HL-60 (cell line): ENCODE data around the gene KRT74.

ENCODE experiments used
- DNase-seq, 2 experiments: peaks; one replicate each; pipeline ENCODE4 v3.0.0-alpha.2; 2010 to 2020; ENCODE audit warnings: low read depth in 1 of 2, low spot score in 1 of 2
- H3K27ac ChIP-seq: fragments of 250-450 bp; sonication (Bioruptor Pico); replicated peaks from 2 replicates; pipeline ENCODE4 v1.5.1; 2020; ENCODE audit warnings: mild to moderate bottlenecking, moderate library complexity
- H3K27me3 ChIP-seq: fragments of 250-450 bp; sonication (Bioruptor Pico); 2 replicates; pipeline ENCODE4 v1.5.1; 2021; ENCODE audit warnings: mild to moderate bottlenecking, moderate library complexity; ENCODE audit not compliant: insufficient read depth, poor library complexity, severe bottlenecking
- H3K4me3 ChIP-seq: replicated peaks from 2 replicates; pipeline ENCODE4 v1.5.1; 2011; ENCODE audit warnings: mild to moderate bottlenecking, control low read depth, low read length; ENCODE audit not compliant: insufficient read depth
- CTCF ChIP-seq: IDR thresholded peaks from one replicate; pipeline ENCODE4 v1.5.1; 2011; ENCODE audit warnings: low read length, control low read depth, inconsistent platforms; ENCODE audit not compliant: insufficient read depth
- GABPA ChIP-seq: IDR thresholded peaks from 2 replicates; pipeline ENCODE4 v1.6.1; 2012; ENCODE audit warnings: low read depth
- POLR2AphosphoS5 ChIP-seq: IDR thresholded peaks from 2 replicates; pipeline ENCODE4 v1.6.1; 2012; ENCODE audit warnings: low read depth
- REST ChIP-seq: IDR thresholded peaks from 2 replicates; pipeline ENCODE4 v1.6.1; 2012; ENCODE audit warnings: low read depth; ENCODE audit not compliant: insufficient replicate concordance
- SPI1 ChIP-seq: IDR thresholded peaks from 2 replicates; pipeline ENCODE4 v1.6.1; 2012; ENCODE audit warnings: low read depth, mild to moderate bottlenecking, borderline replicate concordance

Gene KRT74

GRCh38 chr12:52606581-52607218 is 33.1 kb upstream of the KRT74 start:
- Histone ChIP-seq H3K27ac (no peak overlapping the region), H3K4me3 (no peak overlapping the region), H3K27me3 (no peaks in the 10 kb centered on the region)
- TF ChIP-seq POLR2AphosphoS5, result no peak
- no peak for TF ChIP-seq SPI1
- TF ChIP-seq REST, result no peak
- no peak for TF ChIP-seq CTCF
- no peak for DNase-seq

- DNase-seq, result no peak
- no peak for TF ChIP-seq CTCF
- no peak for TF ChIP-seq POLR2AphosphoS5
- TF ChIP-seq SPI1, result no peak
- Histone ChIP-seq H3K4me3 (no peak overlapping the region), H3K27ac (no peak overlapping the region), H3K27me3 (no peaks in the 10 kb centered on the region)
Observed at GRCh38 chr12:52606096-52606495, 32.5 kb upstream of the KRT74 start.

- H3K4me3 ChIP-seq, result no peak overlapping the region
- no peak overlapping the region for H3K27ac ChIP-seq
- no peaks in the 10 kb centered on the region for H3K27me3 ChIP-seq
- no peak for DNase-seq
- TF ChIP-seq REST (no peak), POLR2AphosphoS5 (no peak), GABPA (no peak), SPI1 (no peak), CTCF (no peak)
Observed at GRCh38 chr12:52605542-52605941, 31.9 kb upstream of the KRT74 start.

GRCh38 chr12:52604859-52605258 is 31.2 kb upstream of the KRT74 start:
- no peak overlapping the region for H3K4me3 ChIP-seq
- no peak for DNase-seq
- TF ChIP-seq CTCF, result no peak
- no peak for TF ChIP-seq SPI1
- no peak for TF ChIP-seq REST
- TF ChIP-seq GABPA, result no peak
- TF ChIP-seq POLR2AphosphoS5, result no peak
- no peak overlapping the region for H3K27ac ChIP-seq
- H3K27me3 ChIP-seq, result no peaks in the 10 kb centered on the region
